ENCODE data around the gene ERCC1. TPM values are rescaled to one million over a fixed set of nuclear protein-coding genes. Genes with fewer than 3 reads are reported as not detected.

Gene ERCC1
- total and polyA plus RNA-seq, 2 of the 13 experiments (the other 11 are each of a cell fraction or from before 2014, with no cell fraction given) = 40.0 to 66.4 TPM

- TF ChIP-seq, protein P1, sequence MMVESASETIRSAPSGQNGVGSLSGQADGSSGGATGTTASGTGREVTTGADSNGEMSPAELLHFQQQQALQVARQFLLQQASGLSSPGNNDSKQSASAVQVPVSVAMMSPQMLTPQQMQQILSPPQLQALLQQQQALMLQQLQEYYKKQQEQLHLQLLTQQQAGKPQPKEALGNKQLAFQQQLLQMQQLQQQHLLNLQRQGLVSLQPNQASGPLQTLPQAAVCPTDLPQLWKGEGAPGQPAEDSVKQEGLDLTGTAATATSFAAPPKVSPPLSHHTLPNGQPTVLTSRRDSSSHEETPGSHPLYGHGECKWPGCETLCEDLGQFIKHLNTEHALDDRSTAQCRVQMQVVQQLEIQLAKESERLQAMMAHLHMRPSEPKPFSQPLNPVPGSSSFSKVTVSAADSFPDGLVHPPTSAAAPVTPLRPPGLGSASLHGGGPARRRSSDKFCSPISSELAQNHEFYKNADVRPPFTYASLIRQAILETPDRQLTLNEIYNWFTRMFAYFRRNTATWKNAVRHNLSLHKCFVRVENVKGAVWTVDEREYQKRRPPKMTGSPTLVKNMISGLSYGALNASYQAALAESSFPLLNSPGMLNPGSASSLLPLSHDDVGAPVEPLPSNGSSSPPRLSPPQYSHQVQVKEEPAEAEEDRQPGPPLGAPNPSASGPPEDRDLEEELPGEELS (CRISPR knock-in tag; IDR thresholded peaks at IDR 0.05) = peak; percentile 34; the same call in 1 of the 2 replicates
- TF ChIP-seq ZMYM3 (CRISPR knock-in tag; IDR thresholded peaks at IDR 0.05) (no peak), ZNF570 (CRISPR knock-in tag; IDR thresholded peaks at IDR 0.05; ENCODE audit: borderline replicate concordance) (no peak), ZBTB2 (CRISPR knock-in tag; IDR thresholded peaks at IDR 0.05; ENCODE audit: low read depth) (no peak), ZNF747 (CRISPR knock-in tag; IDR thresholded peaks at IDR 0.05; ENCODE audit: borderline replicate concordance) (no peak), NFIB (CRISPR knock-in tag; IDR thresholded peaks at IDR 0.05; ENCODE audit: borderline replicate concordance) (no peak), ZNF510 (CRISPR knock-in tag; IDR thresholded peaks at IDR 0.05; ENCODE audit: low read depth) (no peak), ZZZ3 (CRISPR knock-in tag; IDR thresholded peaks at IDR 0.05; ENCODE audit: borderline replicate concordance) (no peak), ZNF691 (CRISPR knock-in tag; IDR thresholded peaks at IDR 0.05; ENCODE audit: borderline replicate concordance, low read depth) (no peak), ZNF335 (CRISPR knock-in tag; IDR thresholded peaks at IDR 0.05) (no peak), PAX8 (CRISPR knock-in tag; IDR thresholded peaks at IDR 0.05; ENCODE audit: borderline replicate concordance) (no peak), IKZF1 (IDR thresholded peaks at IDR 0.05) (no peak), ZNF589 (CRISPR knock-in tag; conservative IDR thresholded peaks at IDR 0.05) (no peak)
- TF ChIP-seq, protein P2, sequence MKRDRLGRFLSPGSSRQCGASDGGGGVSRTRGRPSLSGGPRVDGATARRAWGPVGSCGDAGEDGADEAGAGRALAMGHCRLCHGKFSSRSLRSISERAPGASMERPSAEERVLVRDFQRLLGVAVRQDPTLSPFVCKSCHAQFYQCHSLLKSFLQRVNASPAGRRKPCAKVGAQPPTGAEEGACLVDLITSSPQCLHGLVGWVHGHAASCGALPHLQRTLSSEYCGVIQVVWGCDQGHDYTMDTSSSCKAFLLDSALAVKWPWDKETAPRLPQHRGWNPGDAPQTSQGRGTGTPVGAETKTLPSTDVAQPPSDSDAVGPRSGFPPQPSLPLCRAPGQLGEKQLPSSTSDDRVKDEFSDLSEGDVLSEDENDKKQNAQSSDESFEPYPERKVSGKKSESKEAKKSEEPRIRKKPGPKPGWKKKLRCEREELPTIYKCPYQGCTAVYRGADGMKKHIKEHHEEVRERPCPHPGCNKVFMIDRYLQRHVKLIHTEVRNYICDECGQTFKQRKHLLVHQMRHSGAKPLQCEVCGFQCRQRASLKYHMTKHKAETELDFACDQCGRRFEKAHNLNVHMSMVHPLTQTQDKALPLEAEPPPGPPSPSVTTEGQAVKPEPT (CRISPR knock-in tag; IDR thresholded peaks at IDR 0.05; ENCODE audit: low read depth) = no peak
- TF ChIP-seq, protein P3, sequence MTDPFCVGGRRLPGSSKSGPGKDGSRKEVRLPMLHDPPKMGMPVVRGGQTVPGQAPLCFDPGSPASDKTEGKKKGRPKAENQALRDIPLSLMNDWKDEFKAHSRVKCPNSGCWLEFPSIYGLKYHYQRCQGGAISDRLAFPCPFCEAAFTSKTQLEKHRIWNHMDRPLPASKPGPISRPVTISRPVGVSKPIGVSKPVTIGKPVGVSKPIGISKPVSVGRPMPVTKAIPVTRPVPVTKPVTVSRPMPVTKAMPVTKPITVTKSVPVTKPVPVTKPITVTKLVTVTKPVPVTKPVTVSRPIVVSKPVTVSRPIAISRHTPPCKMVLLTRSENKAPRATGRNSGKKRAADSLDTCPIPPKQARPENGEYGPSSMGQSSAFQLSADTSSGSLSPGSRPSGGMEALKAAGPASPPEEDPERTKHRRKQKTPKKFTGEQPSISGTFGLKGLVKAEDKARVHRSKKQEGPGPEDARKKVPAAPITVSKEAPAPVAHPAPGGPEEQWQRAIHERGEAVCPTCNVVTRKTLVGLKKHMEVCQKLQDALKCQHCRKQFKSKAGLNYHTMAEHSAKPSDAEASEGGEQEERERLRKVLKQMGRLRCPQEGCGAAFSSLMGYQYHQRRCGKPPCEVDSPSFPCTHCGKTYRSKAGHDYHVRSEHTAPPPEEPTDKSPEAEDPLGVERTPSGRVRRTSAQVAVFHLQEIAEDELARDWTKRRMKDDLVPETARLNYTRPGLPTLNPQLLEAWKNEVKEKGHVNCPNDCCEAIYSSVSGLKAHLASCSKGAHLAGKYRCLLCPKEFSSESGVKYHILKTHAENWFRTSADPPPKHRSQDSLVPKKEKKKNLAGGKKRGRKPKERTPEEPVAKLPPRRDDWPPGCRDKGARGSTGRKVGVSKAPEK (CRISPR knock-in tag; IDR thresholded peaks at IDR 0.05; ENCODE audit: borderline replicate concordance) = no peak
- TF ChIP-seq, protein P4, sequence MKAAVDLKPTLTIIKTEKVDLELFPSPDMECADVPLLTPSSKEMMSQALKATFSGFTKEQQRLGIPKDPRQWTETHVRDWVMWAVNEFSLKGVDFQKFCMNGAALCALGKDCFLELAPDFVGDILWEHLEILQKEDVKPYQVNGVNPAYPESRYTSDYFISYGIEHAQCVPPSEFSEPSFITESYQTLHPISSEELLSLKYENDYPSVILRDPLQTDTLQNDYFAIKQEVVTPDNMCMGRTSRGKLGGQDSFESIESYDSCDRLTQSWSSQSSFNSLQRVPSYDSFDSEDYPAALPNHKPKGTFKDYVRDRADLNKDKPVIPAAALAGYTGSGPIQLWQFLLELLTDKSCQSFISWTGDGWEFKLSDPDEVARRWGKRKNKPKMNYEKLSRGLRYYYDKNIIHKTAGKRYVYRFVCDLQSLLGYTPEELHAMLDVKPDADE (CRISPR knock-in tag; IDR thresholded peaks at IDR 0.05) = no peak
Measured at GRCh38 chr19:45439569-45440258, 16.0 kb upstream of the ERCC1 start (continued).
